Thyroid gland (tissue), 4 donors: ENCODE measurements around the gene SLC4A8.

Experiments
- POLR2A ChIP-seq, 2 donors: fragments of 450-650 bp; IDR thresholded peaks; one replicate each; pipeline ENCODE4 v1.6.1; 2017; ENCODE audit warnings: antibody characterized with exemption in 2 of 2, mild to moderate bottlenecking in 2 of 2, moderate library complexity in 1 of 2
- TF ChIP-seq, protein P1 (sequence below), 6 experiments: fragments of 200-600 bp in 3 of 6; fragments of 450-650 bp in 3 of 6; sonication (generic) in 3 of 6; IDR thresholded peaks; one replicate each; pipeline ENCODE4 v1.5.1; 2016 to 2019; ENCODE audit warnings: antibody characterized with exemption in 6 of 6, mild to moderate bottlenecking in 2 of 6, inconsistent platforms in 1 of 6, moderate library complexity in 1 of 6

GRCh38 chr12:51401020-51401419 is 23.6 kb upstream of the SLC4A8 start:
- TF ChIP-seq, protein P1, sequence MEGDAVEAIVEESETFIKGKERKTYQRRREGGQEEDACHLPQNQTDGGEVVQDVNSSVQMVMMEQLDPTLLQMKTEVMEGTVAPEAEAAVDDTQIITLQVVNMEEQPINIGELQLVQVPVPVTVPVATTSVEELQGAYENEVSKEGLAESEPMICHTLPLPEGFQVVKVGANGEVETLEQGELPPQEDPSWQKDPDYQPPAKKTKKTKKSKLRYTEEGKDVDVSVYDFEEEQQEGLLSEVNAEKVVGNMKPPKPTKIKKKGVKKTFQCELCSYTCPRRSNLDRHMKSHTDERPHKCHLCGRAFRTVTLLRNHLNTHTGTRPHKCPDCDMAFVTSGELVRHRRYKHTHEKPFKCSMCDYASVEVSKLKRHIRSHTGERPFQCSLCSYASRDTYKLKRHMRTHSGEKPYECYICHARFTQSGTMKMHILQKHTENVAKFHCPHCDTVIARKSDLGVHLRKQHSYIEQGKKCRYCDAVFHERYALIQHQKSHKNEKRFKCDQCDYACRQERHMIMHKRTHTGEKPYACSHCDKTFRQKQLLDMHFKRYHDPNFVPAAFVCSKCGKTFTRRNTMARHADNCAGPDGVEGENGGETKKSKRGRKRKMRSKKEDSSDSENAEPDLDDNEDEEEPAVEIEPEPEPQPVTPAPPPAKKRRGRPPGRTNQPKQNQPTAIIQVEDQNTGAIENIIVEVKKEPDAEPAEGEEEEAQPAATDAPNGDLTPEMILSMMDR (IDR thresholded peaks at IDR 0.05) = no peak
- no peak for TF ChIP-seq POLR2A (IDR thresholded peaks at IDR 0.05)
